GM15510 (cell line): ENCODE results near the gene EPB41L4A.

ENCODE experiments used
- POLR2A ChIP-seq: IDR thresholded peaks from 3 replicates; pipeline ENCODE4 v1.6.1; 2011; ENCODE audit warnings: borderline replicate concordance; ENCODE audit not compliant: insufficient read length; ENCODE audit errors: extremely low read depth

Gene EPB41L4A

DNA sequence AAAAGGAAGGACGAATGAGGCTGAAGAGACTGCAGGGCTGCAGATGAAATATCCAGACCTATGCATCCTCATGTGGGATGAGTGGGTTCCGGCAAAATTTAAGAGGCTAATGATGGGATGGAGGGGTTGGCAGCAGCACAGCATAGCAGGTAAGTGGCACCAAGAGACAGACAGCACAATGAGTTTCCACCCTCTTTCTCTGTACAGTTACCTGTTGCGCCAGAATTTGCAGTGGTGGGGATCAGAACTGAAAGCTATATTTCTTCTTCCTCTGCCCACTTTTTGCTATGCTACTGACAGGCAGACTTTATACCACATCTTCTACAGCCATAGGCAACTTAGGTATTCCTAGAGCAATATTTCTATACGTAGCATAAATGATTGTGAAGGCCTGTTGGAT lies 227.0 kb downstream of the EPB41L4A start:
- no peak for TF ChIP-seq POLR2A

DNA sequence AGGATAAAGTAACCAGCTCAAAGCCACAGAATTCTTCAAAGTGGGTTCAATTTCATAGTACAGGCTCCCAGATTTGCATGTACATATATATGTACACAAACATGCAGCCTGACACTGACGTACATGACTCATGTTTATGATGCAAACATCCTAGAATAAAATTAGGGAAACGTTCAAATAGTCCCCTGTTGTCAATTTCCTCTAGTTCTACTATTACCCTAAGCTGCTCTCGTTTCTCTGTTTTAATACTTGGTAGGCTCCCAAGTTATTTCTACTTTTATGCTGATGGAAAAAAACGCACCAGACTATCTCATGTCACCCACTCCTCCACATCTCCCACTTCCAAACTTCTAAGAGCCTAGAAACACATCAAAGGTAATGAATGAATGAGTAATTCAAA lies 229.7 kb downstream of the EPB41L4A start:
- TF ChIP-seq POLR2A = no peak

DNA sequence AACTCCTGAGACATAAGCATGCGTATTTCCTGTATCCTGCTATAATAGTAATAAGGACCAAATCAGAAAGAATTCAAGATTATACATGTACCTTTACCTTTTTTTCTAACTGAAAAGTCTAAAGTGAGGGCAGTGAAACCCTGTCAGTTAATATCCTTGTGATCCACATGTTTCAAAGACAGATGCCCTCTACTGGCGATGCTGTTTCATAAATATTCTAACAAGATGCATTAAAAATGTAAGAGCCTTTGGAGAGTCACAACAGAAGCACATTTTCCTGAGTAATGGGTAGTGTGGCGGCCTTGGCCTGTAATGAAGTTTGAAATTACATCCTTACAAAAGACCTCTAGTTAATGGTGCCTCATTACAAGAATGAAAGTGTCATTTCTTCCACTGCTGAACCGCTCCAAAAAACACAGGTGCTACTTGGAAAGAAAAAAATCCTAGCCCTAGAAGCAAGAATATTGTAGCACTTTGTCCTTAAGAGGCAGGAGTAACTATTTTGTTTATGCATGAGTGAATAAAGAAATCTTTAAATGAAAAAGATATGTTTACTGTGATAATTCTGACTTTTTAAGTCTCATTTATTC lies 232.6 kb downstream of the EPB41L4A start:
- TF ChIP-seq POLR2A = no peak

DNA sequence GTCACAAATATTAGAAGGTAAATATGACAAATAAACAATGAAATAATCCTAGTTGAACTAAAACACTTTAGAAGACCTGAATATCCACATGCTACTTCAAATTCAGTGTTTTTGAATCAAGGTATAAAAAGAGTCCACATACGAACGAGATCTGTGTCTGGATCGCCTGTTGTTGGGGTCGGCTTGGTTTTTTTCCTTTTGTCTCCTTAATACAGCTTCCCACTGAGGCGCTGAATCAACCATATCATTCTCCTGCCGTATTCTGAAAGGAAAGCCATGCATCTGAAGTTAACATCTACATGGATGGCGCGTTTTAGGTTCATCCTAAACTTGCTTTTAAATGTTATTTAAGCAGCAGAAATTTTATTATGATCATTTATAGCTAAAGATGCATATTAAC lies 235.2 kb downstream of the EPB41L4A start:
- no peak for TF ChIP-seq POLR2A

DNA sequence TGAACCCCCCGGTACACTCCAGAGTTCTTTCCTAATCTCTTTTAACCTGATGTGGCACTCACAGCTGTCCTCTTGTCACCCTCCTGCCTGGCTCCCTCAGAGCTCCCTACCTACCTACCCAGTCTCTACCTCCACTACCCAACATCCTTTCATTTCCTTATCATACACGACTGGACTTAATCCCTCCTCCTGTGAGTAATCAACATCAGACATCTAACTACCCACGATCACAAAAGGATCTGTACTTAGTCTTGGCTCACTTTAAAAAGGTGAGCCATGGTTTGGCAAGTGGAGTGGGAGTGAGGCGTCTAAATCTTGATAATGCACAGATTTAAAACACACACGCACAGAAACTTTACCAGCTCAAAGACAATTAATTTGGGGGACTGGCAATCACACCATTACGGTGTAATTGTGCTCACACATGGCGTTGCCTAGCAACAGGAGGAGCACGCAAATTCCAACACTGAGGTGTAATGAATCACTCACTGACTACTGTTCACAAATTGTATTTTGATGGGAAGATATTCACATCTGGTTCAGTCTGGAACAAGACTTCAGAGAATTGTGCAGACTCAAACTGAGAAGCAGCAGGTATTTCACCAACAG lies 235.9 kb downstream of the EPB41L4A start:
- TF ChIP-seq POLR2A = no peak

DNA sequence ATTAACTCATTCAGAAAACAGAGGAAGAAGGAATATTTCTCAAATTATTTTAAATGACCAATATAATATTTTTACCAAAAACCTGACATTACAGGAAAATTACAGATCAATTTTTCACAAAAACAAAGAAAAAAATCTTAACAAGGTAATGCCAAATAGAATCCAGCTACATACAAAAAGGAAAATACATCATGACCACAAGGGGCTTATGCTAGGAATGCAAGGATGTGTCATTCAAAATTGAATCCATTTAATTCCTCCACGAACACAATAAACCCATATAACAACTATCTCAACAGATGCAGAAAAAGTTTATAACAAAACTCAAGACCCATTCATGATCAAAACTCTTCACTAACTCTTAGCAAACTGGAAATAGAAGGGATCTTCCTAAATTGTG lies 239.8 kb downstream of the EPB41L4A start:
- TF ChIP-seq POLR2A = no peak

DNA sequence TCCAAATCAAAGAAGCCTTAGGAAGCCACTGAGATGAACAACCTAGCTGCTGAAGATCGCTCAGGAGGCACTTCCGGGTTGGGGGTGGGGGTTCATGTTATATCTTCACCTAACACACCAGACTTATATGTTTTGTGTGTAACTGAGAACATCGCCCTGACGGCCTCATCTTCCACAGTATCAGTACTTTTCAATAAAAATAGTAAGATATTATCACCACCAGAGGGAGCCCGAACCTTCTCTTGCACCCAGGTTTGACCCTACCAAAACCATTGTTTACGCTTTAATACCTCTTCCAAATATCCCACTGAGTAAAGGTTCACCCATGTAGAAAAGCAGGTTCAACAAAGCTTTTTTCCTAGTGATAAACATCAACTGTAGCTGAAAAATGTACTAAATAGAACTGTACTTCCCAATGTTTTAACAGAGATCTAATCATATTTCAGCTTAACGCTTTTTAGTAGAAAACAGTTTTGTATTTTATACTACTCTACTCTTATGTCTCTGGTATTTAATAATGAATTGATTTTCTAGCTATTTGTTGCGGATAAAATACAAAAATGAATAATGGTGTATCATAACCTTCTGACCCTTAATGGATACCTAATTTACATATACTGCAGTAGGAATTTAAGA lies 244.0 kb downstream of the EPB41L4A start:
- no peak for TF ChIP-seq POLR2A

DNA sequence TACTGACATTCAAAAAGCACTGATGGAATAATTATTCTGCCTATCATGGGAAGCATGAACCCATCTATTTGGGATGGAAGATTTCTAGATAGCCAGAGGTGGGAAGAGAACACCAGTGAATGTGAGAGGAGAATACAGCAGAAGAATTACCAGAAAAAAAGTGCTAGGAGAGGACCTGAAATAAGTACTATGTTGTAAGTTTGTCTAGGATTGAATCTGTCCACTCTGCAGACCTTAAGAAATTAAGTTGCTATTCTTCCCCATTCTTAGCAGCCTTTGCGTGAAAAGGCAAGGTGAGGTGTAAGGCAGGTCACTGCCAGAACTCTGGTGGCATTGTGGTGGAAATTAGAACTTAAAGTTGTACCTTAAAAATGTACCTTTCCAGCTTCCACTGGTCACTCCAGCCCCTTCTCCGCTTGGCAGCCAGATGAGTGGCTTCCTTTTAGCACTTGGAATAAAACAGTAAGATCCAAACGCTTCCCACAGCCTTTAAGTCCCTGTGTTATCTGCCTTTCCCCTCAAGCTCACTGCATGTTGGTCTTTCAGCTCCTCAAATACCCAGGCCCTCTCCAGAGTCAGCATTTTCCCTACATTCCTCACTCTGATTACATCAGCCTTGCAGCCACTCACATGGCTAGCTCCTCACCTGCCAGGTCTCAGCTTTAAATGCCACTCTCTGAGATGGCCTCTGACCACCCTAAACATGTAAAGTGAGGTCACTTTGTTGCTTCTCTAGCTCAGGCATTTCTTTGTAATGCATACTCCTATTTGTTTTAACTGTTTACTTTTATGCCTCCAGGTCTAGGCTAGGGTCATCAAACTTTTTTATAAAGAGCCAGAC lies 253.0 kb downstream of the EPB41L4A start:
- no peak for TF ChIP-seq POLR2A

DNA sequence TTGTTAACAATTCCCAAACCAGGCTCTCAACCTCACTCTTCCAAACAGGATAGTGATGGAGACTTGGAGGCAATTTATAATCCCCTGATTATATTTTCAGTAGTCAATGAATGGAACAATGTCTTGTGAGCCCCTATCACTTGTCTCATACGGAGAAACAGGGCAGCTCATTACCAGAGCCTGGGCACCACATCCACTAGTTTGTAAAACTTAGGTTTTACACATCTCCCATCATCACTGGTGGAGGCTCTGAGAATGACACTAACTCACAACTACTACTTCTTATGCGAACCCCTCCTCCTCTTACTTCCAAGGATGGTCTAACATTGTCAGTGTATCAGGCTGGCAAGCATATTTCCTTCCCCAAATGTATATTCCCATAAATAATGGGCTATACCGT lies 253.7 kb downstream of the EPB41L4A start:
- TF ChIP-seq POLR2A = no peak

DNA sequence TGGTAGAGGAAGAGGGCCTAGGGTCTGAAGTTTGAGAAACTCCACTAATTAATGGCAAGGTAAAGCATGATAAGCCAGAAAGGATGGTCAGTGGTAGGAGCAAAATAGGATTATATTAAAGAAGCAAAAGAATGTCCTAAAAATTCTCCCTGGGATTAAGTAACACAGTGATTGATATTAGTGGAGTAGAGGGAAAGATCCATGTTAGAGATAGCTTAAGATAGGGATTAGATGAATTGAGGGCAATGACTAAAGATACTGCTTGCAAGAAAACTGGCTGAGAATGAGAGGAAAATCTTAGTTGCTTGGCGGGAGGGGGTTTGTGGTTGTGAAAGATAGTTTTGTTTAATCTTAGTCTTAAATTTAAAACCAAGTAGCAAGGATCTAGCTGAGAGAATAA lies 255.6 kb downstream of the EPB41L4A start:
- TF ChIP-seq POLR2A = no peak

DNA sequence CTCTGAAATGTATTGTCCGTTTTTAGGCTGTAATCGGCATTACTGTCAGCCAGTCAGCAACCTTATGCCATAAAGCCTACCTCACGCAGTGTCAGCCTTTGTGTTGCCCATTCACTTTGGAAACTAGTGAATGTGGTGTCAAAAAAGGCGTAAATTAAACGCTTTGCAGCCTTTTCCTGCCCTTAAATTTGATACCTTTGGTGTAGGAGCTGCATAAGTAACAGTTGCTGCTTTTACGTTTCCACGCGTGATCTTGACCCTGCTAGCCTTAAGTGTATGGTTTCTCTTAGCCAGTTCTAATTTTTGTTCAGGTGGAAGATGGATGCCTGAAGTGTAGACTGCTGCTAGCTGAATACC lies 257.7 kb downstream of the EPB41L4A start:
- no peak for TF ChIP-seq POLR2A

DNA sequence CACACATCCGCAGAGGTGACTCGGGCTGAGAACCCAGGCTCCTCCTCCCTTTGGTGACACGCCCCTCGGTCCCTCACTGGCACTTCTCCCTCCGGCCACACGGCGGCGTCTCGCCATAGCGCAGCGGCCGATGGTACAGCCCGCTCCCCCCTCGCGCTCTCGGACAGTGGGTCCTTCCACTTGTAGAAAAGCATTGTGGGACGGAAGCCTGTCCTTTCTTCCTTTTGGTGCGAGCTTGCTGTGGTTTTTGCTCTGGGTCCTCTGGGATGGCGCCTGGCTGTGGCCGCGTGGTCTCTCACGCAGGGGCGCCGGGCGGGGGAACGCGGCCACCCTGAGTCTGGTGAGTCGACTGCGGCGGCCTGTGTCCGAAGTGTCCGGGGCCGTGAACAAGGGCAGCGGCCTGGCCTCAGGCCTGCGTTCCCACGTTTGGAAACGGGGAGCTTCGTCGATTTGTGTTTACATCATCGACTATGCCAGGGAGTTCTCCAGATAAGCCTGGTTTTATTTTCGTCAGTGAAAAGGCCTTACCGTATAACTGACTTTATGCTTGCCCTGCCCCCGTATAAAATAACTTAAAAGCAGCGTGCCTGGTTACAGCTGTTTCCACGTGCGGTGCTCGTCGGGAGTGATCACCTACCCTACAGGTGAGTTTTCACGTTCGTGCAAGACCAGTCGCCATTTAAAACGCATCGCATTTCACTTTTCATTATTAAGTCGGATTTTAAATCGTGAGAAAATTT lies 258.3 kb downstream of the EPB41L4A start:
- TF ChIP-seq POLR2A = peak; percentile 95

DNA sequence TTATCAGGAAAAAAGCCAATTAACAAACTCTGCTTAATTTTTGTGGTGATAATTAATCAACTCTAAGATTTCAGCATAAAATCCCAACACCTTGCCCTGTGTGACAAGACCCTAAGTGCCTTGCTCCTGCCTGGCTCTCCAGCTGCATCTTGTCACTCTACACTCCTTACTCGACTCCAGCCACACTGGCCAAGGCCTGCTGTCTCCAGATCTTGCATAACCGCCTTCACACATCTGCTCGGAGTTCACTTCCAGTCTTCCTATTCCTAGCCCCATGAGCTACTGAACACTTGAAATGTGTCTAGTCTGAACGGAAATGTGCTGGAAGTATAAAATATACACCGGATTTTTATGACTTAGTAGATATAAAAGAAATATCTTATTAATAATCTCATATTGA lies 259.6 kb downstream of the EPB41L4A start:
- no peak for TF ChIP-seq POLR2A

DNA sequence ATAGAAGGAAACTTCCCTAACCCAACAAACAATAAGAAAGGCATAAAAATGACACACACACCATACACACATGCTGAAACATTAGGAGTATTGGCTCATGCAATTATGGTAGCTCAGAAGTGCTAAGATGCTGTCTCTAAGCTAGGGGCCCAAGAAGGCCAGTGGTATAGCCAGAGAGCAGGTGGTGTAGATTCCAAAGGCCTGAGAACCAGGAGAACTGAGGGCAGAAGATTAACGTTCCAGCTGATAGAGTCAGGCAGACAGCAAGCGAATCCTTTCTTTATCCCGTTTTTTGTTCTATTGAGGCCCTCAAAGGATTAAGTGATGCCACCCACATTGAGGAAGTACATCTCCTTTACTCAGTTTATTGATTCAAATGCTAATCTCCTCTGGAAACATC lies 262.9 kb downstream of the EPB41L4A start:
- TF ChIP-seq POLR2A = no peak
